Caco-2 (cell line): Measurements from ENCODE around the gene RBFA. TPM values are rescaled to one million over a fixed set of nuclear protein-coding genes. Genes with fewer than 3 reads are reported as not detected.

Source experiments
- BruUV-seq: library from RNA; stranded (reverse); fragments of 400-500 nt; replicated peaks from 2 replicates; lab custom pipeline; 2021; lab: Mats Ljungman, UMichigan
- CTCF ChIA-PET: fragments of 300-600 bp; sonication (Branson Sonifier 250); formaldehyde crosslinking; loops from one replicate; lab custom pipeline; 2022; ENCODE audit warnings: antibody characterized with exemption; lab: Charles Lee
- POLR2A ChIA-PET: fragments of 300-600 bp; sonication (Branson Sonifier 250); formaldehyde crosslinking; loops from one replicate; lab custom pipeline; 2022; ENCODE audit warnings: antibody characterized with exemption; lab: Charles Lee
- DNase-seq, 2 experiments: peaks; one replicate each; pipeline versions ENCODE4 v3.0.0 to v3.0.0-alpha.2; 2020 to 2022
- H3K27me3 ChIP-seq: replicated peaks from 2 replicates; pipeline ENCODE4 v1.6.0; 2011; ENCODE audit warnings: low read length; ENCODE audit not compliant: control insufficient read depth, insufficient read depth
- H3K36me3 ChIP-seq: 2 replicates; pipeline ENCODE4 v1.5.1; 2011; ENCODE audit warnings: low read length; ENCODE audit not compliant: control insufficient read depth, insufficient read depth
- H3K4me1 ChIP-seq: fragments of 250-450 bp; sonication (Bioruptor Pico); 2 replicates; pipeline ENCODE4 v1.5.1; 2020; ENCODE audit warnings: mild to moderate bottlenecking
- H3K4me3 ChIP-seq: 2 replicates; pipeline ENCODE4 v1.5.1; 2011; ENCODE audit warnings: low read depth, mild to moderate bottlenecking, control low read depth, low read length
- H3K9me3 ChIP-seq: fragments of 250-450 bp; sonication (Bioruptor Pico); 2 replicates; pipeline ENCODE4 v1.5.1; 2020; ENCODE audit warnings: mild to moderate bottlenecking, moderate library complexity
- H3K27ac Mint-ChIP-seq: one replicate; pipeline ENCODE4 v1.8.0; 2022; ENCODE audit warnings: mixed read lengths; ENCODE audit not compliant: unreplicated experiment
- H3K27me3 Mint-ChIP-seq: one replicate; pipeline ENCODE4 v1.8.0; 2022; ENCODE audit warnings: mixed read lengths; ENCODE audit not compliant: insufficient read depth, unreplicated experiment
- H3K36me3 Mint-ChIP-seq: one replicate; pipeline ENCODE4 v1.8.0; 2022; ENCODE audit warnings: mild to moderate bottlenecking, mixed read lengths; ENCODE audit not compliant: insufficient read depth, unreplicated experiment
- H3K4me1 Mint-ChIP-seq: one replicate; pipeline ENCODE4 v1.8.0; 2022; ENCODE audit warnings: low read depth, mixed read lengths; ENCODE audit not compliant: unreplicated experiment
- H3K4me3 Mint-ChIP-seq: one replicate; pipeline ENCODE4 v1.8.0; 2022; ENCODE audit warnings: mild to moderate bottlenecking, moderate library complexity, mixed read lengths; ENCODE audit not compliant: unreplicated experiment
- H3K9me3 Mint-ChIP-seq: one replicate; pipeline ENCODE4 v1.8.0; 2022; ENCODE audit warnings: mixed read lengths; ENCODE audit not compliant: unreplicated experiment
- CTCF ChIP-seq, 2 experiments: fragments of 200-600 bp in 1 of 2; IDR thresholded peaks; 1 replicate in 1 of 2; 2 replicates in 1 of 2; pipeline versions ENCODE4 v1.5.1 to v1.8.0; 2011 to 2022; ENCODE audit warnings: antibody characterized with exemption in 1 of 2, control low read depth in 1 of 2, inconsistent platforms in 1 of 2, low read depth in 1 of 2, low read length in 1 of 2, mild to moderate bottlenecking in 1 of 2, moderate library complexity in 1 of 2; ENCODE audit not compliant: insufficient read depth in 1 of 2, severe bottlenecking in 1 of 2, unreplicated experiment in 1 of 2
- intact Hi-C: fragments of 100-400 bp; cut with micrococcal nuclease; formaldehyde crosslinking; loops from one replicate; pipeline ENCODE4 v1.10.0; 2022; ENCODE audit not compliant: unreplicated experiment
- total RNA-seq: library from RNA; stranded (reverse); gene quantifications from 2 replicates; pipeline ENCODE4 v1.2.3, GENCODE V29; 2022

RBFA gene
- total RNA-seq, 1 experiment from 2014 or later, result 19.2 TPM

GRCh38 chr18:80012714-80013113, 21.5 kb upstream of the RBFA start:
- TF ChIP-seq CTCF (IDR thresholded peaks at IDR 0.05; ENCODE audit: insufficient read depth in 1 of 2, low read depth in 1 of 2, low read length in 1 of 2, severe bottlenecking in 1 of 2, unreplicated experiment in 1 of 2), result no peak
- H3K36me3 ChIP-seq, result no peaks in the 10 kb centered on the region
- no peak for DNase-seq
- H3K27ac Mint-ChIP-seq, result no peak overlapping the region
- no TSS peak for BruUV-seq
- no peak overlapping the region for H3K4me3 ChIP-seq
- no peak overlapping the region for H3K4me3 Mint-ChIP-seq
- ChIA-PET POLR2A (no interaction called here), CTCF (no interaction called here)
- H3K27me3 ChIP-seq, result no peaks in the 10 kb centered on the region
- no peaks in the 10 kb centered on the region for H3K27me3 Mint-ChIP-seq
- no peaks in the 10 kb centered on the region for H3K9me3 ChIP-seq
- H3K9me3 Mint-ChIP-seq, result no peaks in the 10 kb centered on the region
- intact Hi-C loops, result no loop called here
- H3K4me1 Mint-ChIP-seq, result no peaks in the 10 kb centered on the region
- H3K4me1 ChIP-seq, result no peaks in the 10 kb centered on the region
- no peaks in the 10 kb centered on the region for H3K36me3 Mint-ChIP-seq

- ChIA-PET CTCF (interaction anchor here (0.6 kb wide), 1 partner anchor 84 kb away, joined by 4 read pairs; no protein-coding TSS in a partner anchor), POLR2A (no interaction called here)
- Histone ChIP-seq H3K9me3 (no peaks in the 10 kb centered on the region), H3K36me3 (no peaks in the 10 kb centered on the region), H3K4me3 (no peak overlapping the region), H3K4me1 (no peaks in the 10 kb centered on the region), H3K27me3 (no peaks in the 10 kb centered on the region)
- no peak overlapping the region for H3K27ac Mint-ChIP-seq
- H3K27me3 Mint-ChIP-seq, result no peaks in the 10 kb centered on the region
- no peaks in the 10 kb centered on the region for H3K9me3 Mint-ChIP-seq
- no TSS peak for BruUV-seq
- H3K36me3 Mint-ChIP-seq, result no peaks in the 10 kb centered on the region
- H3K4me1 Mint-ChIP-seq, result no peaks in the 10 kb centered on the region
- intact Hi-C loops, result no loop called here
- TF ChIP-seq CTCF (IDR thresholded peaks at IDR 0.05; ENCODE audit: insufficient read depth in 1 of 2, low read depth in 1 of 2, low read length in 1 of 2, severe bottlenecking in 1 of 2, unreplicated experiment in 1 of 2), result no peak
- DNase-seq, result no peak
- no peak overlapping the region for H3K4me3 Mint-ChIP-seq
These were observed 11.6 kb upstream of the RBFA start for GRCh38 chr18:80022613-80023012.

GRCh38 chr18:80023173-80023572, 11.1 kb upstream of the RBFA start:
- POLR2A ChIA-PET, result no interaction called here

More at GRCh38 chr18:80023173-80023572, 11.1 kb upstream of the RBFA start:
- Mint-ChIP-seq H3K27ac (no peak overlapping the region), H3K27me3 (no peaks in the 10 kb centered on the region), H3K4me3 (no peak overlapping the region), H3K36me3 (no peaks in the 10 kb centered on the region), H3K4me1 (no peaks in the 10 kb centered on the region), H3K9me3 (no peaks in the 10 kb centered on the region)
- Histone ChIP-seq H3K4me3 (no peak overlapping the region), H3K36me3 (no peaks in the 10 kb centered on the region), H3K4me1 (no peaks in the 10 kb centered on the region), H3K9me3 (no peaks in the 10 kb centered on the region), H3K27me3 (no peaks in the 10 kb centered on the region)
- no peak for DNase-seq
- no TSS peak for BruUV-seq
- CTCF ChIA-PET, result no interaction called here
- TF ChIP-seq CTCF (IDR thresholded peaks at IDR 0.05; ENCODE audit: insufficient read depth in 1 of 2, low read depth in 1 of 2, low read length in 1 of 2, severe bottlenecking in 1 of 2, unreplicated experiment in 1 of 2), result peak in 1 of 2 experiments; percentile 23
- intact Hi-C loops, result no loop called here
